BLaER1 treated with 17β-estradiol and CSF1 and Interleukin-3, amounts not matched to agents 10 nM and 100 nM (cell line): Measurements from ENCODE around the gene CNTN1.

Experiments used
- H3K27ac ChIP-seq, 11 experiments: shearing (Covaris generic); formaldehyde crosslinking; 2 replicates each; pipeline ENCODE4 v1.8.1; 2022
- H3K27me3 ChIP-seq, 11 experiments: shearing (Covaris generic); formaldehyde crosslinking; 2 replicates each; pipeline ENCODE4 v1.8.1; 2022
- H3K36me3 ChIP-seq, 11 experiments: shearing (Covaris generic); formaldehyde crosslinking; 2 replicates each; pipeline ENCODE4 v1.8.1; 2022
- H3K4me1 ChIP-seq, 10 experiments: shearing (Covaris generic); formaldehyde crosslinking; 2 replicates each; pipeline ENCODE4 v1.8.1; 2022
- H3K4me2 ChIP-seq, 11 experiments: shearing (Covaris generic); formaldehyde crosslinking; 2 replicates each; pipeline ENCODE4 v1.8.1; 2022
- H3K4me3 ChIP-seq, 10 experiments: shearing (Covaris generic); formaldehyde crosslinking; 2 replicates each; pipeline ENCODE4 v1.8.1; 2022
- H3K9ac ChIP-seq, 11 experiments: shearing (Covaris generic); formaldehyde crosslinking; 2 replicates each; pipeline ENCODE4 v1.8.1; 2022
- H3K9me3 ChIP-seq, 11 experiments: shearing (Covaris generic); formaldehyde crosslinking; replicated peaks in 1 of 11; 2 replicates each; pipeline ENCODE4 v1.8.1; 2022
- H4K20me1 ChIP-seq, 11 experiments: shearing (Covaris generic); formaldehyde crosslinking; 2 replicates each; pipeline ENCODE4 v1.8.1; 2022
- Cebpa-rat ChIP-seq, 11 experiments: shearing (Covaris generic); IDR thresholded peaks; 2 replicates each; pipeline ENCODE4 v1.8.1; 2022

CNTN1 gene

GRCh38 chr12:40959041-40959440, 266.8 kb downstream of the CNTN1 start:
- Histone ChIP-seq H3K27ac (no peak overlapping the region), H3K9ac (no peak overlapping the region), H3K27me3 (no peaks in the 10 kb centered on the region), H3K36me3 (no peaks in the 10 kb centered on the region), H3K4me2 (no peak overlapping the region), H3K4me3 (no peak overlapping the region), H3K4me1 (no peaks in the 10 kb centered on the region), H4K20me1 (no peaks in the 10 kb centered on the region), H3K9me3 (no peaks in the 10 kb centered on the region)
- no peak for TF ChIP-seq Cebpa-rat (IDR thresholded peaks at IDR 0.05)

- H3K27ac ChIP-seq, result no peak overlapping the region
- no peaks in the 10 kb centered on the region for H3K4me1 ChIP-seq
- no peak overlapping the region for H3K4me2 ChIP-seq
- TF ChIP-seq Cebpa-rat (IDR thresholded peaks at IDR 0.05), result no peak
- no peak overlapping the region for H3K9ac ChIP-seq
- H3K27me3 ChIP-seq, result no peaks in the 10 kb centered on the region
- no peaks in the 10 kb centered on the region for H3K9me3 ChIP-seq
- H4K20me1 ChIP-seq, result no peaks in the 10 kb centered on the region
- no peaks in the 10 kb centered on the region for H3K36me3 ChIP-seq
- no peak overlapping the region for H3K4me3 ChIP-seq
These were observed 271.5 kb downstream of the CNTN1 start for GRCh38 chr12:40963751-40964150.

GRCh38 chr12:40969796-40970195, 277.6 kb downstream of the CNTN1 start:
- Histone ChIP-seq H3K9ac (no peak overlapping the region), H3K9me3 (no peaks in the 10 kb centered on the region), H3K27ac (no peak overlapping the region), H4K20me1 (no peaks in the 10 kb centered on the region), H3K4me3 (no peak overlapping the region), H3K4me1 (no peaks in the 10 kb centered on the region), H3K36me3 (no peaks in the 10 kb centered on the region), H3K4me2 (no peak overlapping the region), H3K27me3 (no peaks in the 10 kb centered on the region)
- TF ChIP-seq Cebpa-rat (IDR thresholded peaks at IDR 0.05), result no peak

GRCh38 chr12:40970320-40970907, 278.2 kb downstream of the CNTN1 start:
- H3K4me1 ChIP-seq, result no peaks in the 10 kb centered on the region
- H3K27me3 ChIP-seq, result no peaks in the 10 kb centered on the region
- no peak overlapping the region for H3K27ac ChIP-seq
- no peaks in the 10 kb centered on the region for H4K20me1 ChIP-seq
- H3K9me3 ChIP-seq, result no peaks in the 10 kb centered on the region
- no peaks in the 10 kb centered on the region for H3K36me3 ChIP-seq
- no peak overlapping the region for H3K9ac ChIP-seq
- TF ChIP-seq Cebpa-rat (IDR thresholded peaks at IDR 0.05), result no peak
- H3K4me2 ChIP-seq, result no peak overlapping the region
- H3K4me3 ChIP-seq, result no peak overlapping the region

- H3K27me3 ChIP-seq, result no peaks in the 10 kb centered on the region
- H3K36me3 ChIP-seq, result no peaks in the 10 kb centered on the region
- H3K4me2 ChIP-seq, result no peak overlapping the region
- no peaks in the 10 kb centered on the region for H4K20me1 ChIP-seq
- no peaks in the 10 kb centered on the region for H3K9me3 ChIP-seq
- no peak for TF ChIP-seq Cebpa-rat (IDR thresholded peaks at IDR 0.05)
- H3K4me1 ChIP-seq, result 0 out of 20 replicates have a peak, but pooled peaks cover 0 to under 1% (median 0%) of the 10 kb centered on the region in 10 experiments
- no peak overlapping the region for H3K27ac ChIP-seq
- no peak overlapping the region for H3K4me3 ChIP-seq
- H3K9ac ChIP-seq, result no peak overlapping the region
These were observed 279.7 kb downstream of the CNTN1 start for GRCh38 chr12:40971911-40972310.

GRCh38 chr12:40976546-40976945, 284.3 kb downstream of the CNTN1 start:
- Histone ChIP-seq H3K27me3 (no peaks in the 10 kb centered on the region), H4K20me1 (no peaks in the 10 kb centered on the region), H3K4me1 (peaks cover 0 to 5% (median 0%) of the 10 kb centered on the region in 10 experiments; a peak in 1 of 20 replicates), H3K4me3 (no peak overlapping the region), H3K4me2 (no peak overlapping the region), H3K9ac (no peak overlapping the region), H3K36me3 (no peaks in the 10 kb centered on the region), H3K9me3 (no peaks in the 10 kb centered on the region), H3K27ac (no peak overlapping the region)
- TF ChIP-seq Cebpa-rat (IDR thresholded peaks at IDR 0.05), result no peak

GRCh38 chr12:40980427-40980961, 288.3 kb downstream of the CNTN1 start:
- Histone ChIP-seq H3K9me3 (no peaks in the 10 kb centered on the region), H3K27me3 (no peaks in the 10 kb centered on the region), H3K4me3 (no peak overlapping the region), H3K27ac (no peak overlapping the region), H3K4me1 (peaks cover 0 to 5% (median 0%) of the 10 kb centered on the region in 10 experiments; a peak in 1 of 20 replicates), H3K36me3 (no peaks in the 10 kb centered on the region), H3K4me2 (no peak overlapping the region), H3K9ac (no peak overlapping the region), H4K20me1 (no peaks in the 10 kb centered on the region)
- TF ChIP-seq Cebpa-rat (IDR thresholded peaks at IDR 0.05), result no peak

GRCh38 chr12:40986001-40986400, 293.8 kb downstream of the CNTN1 start:
- no peak overlapping the region for H3K4me2 ChIP-seq
- H3K4me1 ChIP-seq, result no peaks in the 10 kb centered on the region
- no peak overlapping the region for H3K27ac ChIP-seq

GRCh38 chr12:40988355-40988754, 296.1 kb downstream of the CNTN1 start:
- no peaks in the 10 kb centered on the region for H3K9me3 ChIP-seq

More at GRCh38 chr12:40986001-40986400, 293.8 kb downstream of the CNTN1 start:
- TF ChIP-seq Cebpa-rat (IDR thresholded peaks at IDR 0.05), result no peak
- no peak overlapping the region for H3K9ac ChIP-seq
- no peaks in the 10 kb centered on the region for H3K36me3 ChIP-seq
- H4K20me1 ChIP-seq, result no peaks in the 10 kb centered on the region
- H3K4me3 ChIP-seq, result no peak overlapping the region
- H3K9me3 ChIP-seq, result no peaks in the 10 kb centered on the region
- H3K27me3 ChIP-seq, result no peaks in the 10 kb centered on the region

GRCh38 chr12:40988824-40989223, 296.6 kb downstream of the CNTN1 start:
- H3K27me3 ChIP-seq, result no peaks in the 10 kb centered on the region
- no peak overlapping the region for H3K4me3 ChIP-seq
- H3K4me1 ChIP-seq, result no peaks in the 10 kb centered on the region
- H3K9ac ChIP-seq, result no peak overlapping the region
- no peaks in the 10 kb centered on the region for H4K20me1 ChIP-seq
- no peaks in the 10 kb centered on the region for H3K9me3 ChIP-seq
- H3K36me3 ChIP-seq, result no peaks in the 10 kb centered on the region
- H3K27ac ChIP-seq, result no peak overlapping the region
- no peak overlapping the region for H3K4me2 ChIP-seq
- TF ChIP-seq Cebpa-rat (IDR thresholded peaks at IDR 0.05), result no peak

More at GRCh38 chr12:40988355-40988754, 296.1 kb downstream of the CNTN1 start:
- H3K27me3 ChIP-seq, result no peaks in the 10 kb centered on the region
- H3K9ac ChIP-seq, result no peak overlapping the region
- H3K27ac ChIP-seq, result no peak overlapping the region
- no peaks in the 10 kb centered on the region for H3K4me1 ChIP-seq
- no peaks in the 10 kb centered on the region for H3K36me3 ChIP-seq
- H3K4me2 ChIP-seq, result no peak overlapping the region
- no peak overlapping the region for H3K4me3 ChIP-seq
- no peak for TF ChIP-seq Cebpa-rat (IDR thresholded peaks at IDR 0.05)
- no peaks in the 10 kb centered on the region for H4K20me1 ChIP-seq
